ENCODE measurements around the gene TMEM170B.

TMEM170B gene

DNA sequence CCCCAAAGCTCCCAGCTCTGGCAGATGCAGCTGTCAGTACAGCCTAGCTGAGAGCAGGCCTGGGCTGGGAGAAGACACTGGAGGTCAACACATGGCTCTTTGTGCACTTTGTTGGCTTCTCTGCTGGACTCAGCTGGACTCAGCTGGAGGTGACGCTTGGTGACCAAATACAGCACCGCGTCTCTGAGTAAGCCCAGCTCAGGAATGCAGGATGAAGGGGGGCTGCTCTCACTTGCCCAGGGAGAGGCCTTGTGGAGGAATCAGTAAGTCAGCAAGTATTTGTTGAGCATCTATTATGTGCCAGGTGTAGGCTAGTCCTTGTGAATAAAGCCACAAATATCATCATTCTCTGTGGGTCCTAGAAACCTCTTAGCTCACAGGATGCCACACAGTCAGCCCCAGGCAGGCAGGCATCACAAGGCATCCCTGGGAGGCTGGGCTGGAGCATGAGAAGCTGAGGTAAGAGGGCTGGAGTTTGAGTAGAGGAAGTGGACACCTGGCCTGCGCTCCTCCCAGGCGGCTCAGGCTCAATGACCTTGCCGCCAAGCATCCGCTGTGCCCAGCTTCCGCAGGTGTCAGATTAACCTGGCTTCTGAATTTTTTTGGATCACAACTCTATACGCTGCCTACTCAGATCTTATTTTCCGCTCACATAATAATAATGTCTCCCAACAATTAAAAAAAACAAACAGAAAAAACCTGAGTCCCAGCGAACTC lies 95.4 kb downstream of the TMEM170B start:
- no peak for DNase-seq
- intact Hi-C loops (cut with DNase I): no loop called here
